ENCODE results near the gene TCIRG1.

- TF ChIP-seq ZNF8 (CRISPR knock-in tag; IDR thresholded peaks at IDR 0.05) (no peak), PATZ1 (CRISPR knock-in tag; IDR thresholded peaks at IDR 0.05; ENCODE audit: borderline replicate concordance) (no peak), ISL1 (CRISPR knock-in tag; IDR thresholded peaks at IDR 0.05) (no peak), CREB5 (CRISPR knock-in tag; IDR thresholded peaks at IDR 0.05; ENCODE audit: low read depth) (no peak), POU6F1 (CRISPR knock-in tag; IDR thresholded peaks at IDR 0.05; ENCODE audit: borderline replicate concordance, low read depth) (no peak), ARNTL (CRISPR knock-in tag; IDR thresholded peaks at IDR 0.05; ENCODE audit: borderline replicate concordance, low read depth) (no peak), ZFP3 (CRISPR knock-in tag; IDR thresholded peaks at IDR 0.05) (no peak), SNAI2 (CRISPR knock-in tag; IDR thresholded peaks at IDR 0.05) (no peak), TOX (CRISPR knock-in tag; IDR thresholded peaks at IDR 0.05; ENCODE audit: borderline replicate concordance) (no peak), ZFP30 (CRISPR knock-in tag; IDR thresholded peaks at IDR 0.05) (no peak), TSHZ2 (CRISPR knock-in tag; IDR thresholded peaks at IDR 0.05) (no peak)
Observed at GRCh38 chr11:68092411-68092810, 53.6 kb downstream of the TCIRG1 start.

All from SK-N-SH treated with all-trans-retinoic acid at 6 μM for 48 hours (cell line).